Caco-2 (cell line): ENCODE measurements around the gene HNRNPDL. TPM values are rescaled to one million over a fixed set of nuclear protein-coding genes. Genes with fewer than 3 reads are reported as not detected.
"Not testable (repeated sequence)": the region's sequence is repeated elsewhere in the genome, so short reads cannot be mapped to it uniquely, and the experiment has no call there.

Experiments used
- BruUV-seq: library from RNA; stranded (reverse); fragments of 400-500 nt; replicated peaks from 2 replicates; lab custom pipeline; 2021; lab: Mats Ljungman, UMichigan
- CTCF ChIA-PET: fragments of 300-600 bp; sonication (Branson Sonifier 250); formaldehyde crosslinking; loops from one replicate; lab custom pipeline; 2022; ENCODE audit warnings: antibody characterized with exemption; lab: Charles Lee
- POLR2A ChIA-PET: fragments of 300-600 bp; sonication (Branson Sonifier 250); formaldehyde crosslinking; loops from one replicate; lab custom pipeline; 2022; ENCODE audit warnings: antibody characterized with exemption; lab: Charles Lee
- DNase-seq, 2 experiments: peaks; one replicate each; pipeline versions ENCODE4 v3.0.0 to v3.0.0-alpha.2; 2020 to 2022
- H3K27me3 ChIP-seq: replicated peaks from 2 replicates; pipeline ENCODE4 v1.6.0; 2011; ENCODE audit warnings: low read length; ENCODE audit not compliant: control insufficient read depth, insufficient read depth
- H3K36me3 ChIP-seq: 2 replicates; pipeline ENCODE4 v1.5.1; 2011; ENCODE audit warnings: low read length; ENCODE audit not compliant: control insufficient read depth, insufficient read depth
- H3K4me1 ChIP-seq: fragments of 250-450 bp; sonication (Bioruptor Pico); 2 replicates; pipeline ENCODE4 v1.5.1; 2020; ENCODE audit warnings: mild to moderate bottlenecking
- H3K4me3 ChIP-seq: 2 replicates; pipeline ENCODE4 v1.5.1; 2011; ENCODE audit warnings: low read depth, mild to moderate bottlenecking, control low read depth, low read length
- H3K9me3 ChIP-seq: fragments of 250-450 bp; sonication (Bioruptor Pico); 2 replicates; pipeline ENCODE4 v1.5.1; 2020; ENCODE audit warnings: mild to moderate bottlenecking, moderate library complexity
- H3K27ac Mint-ChIP-seq: one replicate; pipeline ENCODE4 v1.8.0; 2022; ENCODE audit warnings: mixed read lengths; ENCODE audit not compliant: unreplicated experiment
- H3K27me3 Mint-ChIP-seq: one replicate; pipeline ENCODE4 v1.8.0; 2022; ENCODE audit warnings: mixed read lengths; ENCODE audit not compliant: insufficient read depth, unreplicated experiment
- H3K36me3 Mint-ChIP-seq: one replicate; pipeline ENCODE4 v1.8.0; 2022; ENCODE audit warnings: mild to moderate bottlenecking, mixed read lengths; ENCODE audit not compliant: insufficient read depth, unreplicated experiment
- H3K4me1 Mint-ChIP-seq: one replicate; pipeline ENCODE4 v1.8.0; 2022; ENCODE audit warnings: low read depth, mixed read lengths; ENCODE audit not compliant: unreplicated experiment
- H3K4me3 Mint-ChIP-seq: one replicate; pipeline ENCODE4 v1.8.0; 2022; ENCODE audit warnings: mild to moderate bottlenecking, moderate library complexity, mixed read lengths; ENCODE audit not compliant: unreplicated experiment
- H3K9me3 Mint-ChIP-seq: one replicate; pipeline ENCODE4 v1.8.0; 2022; ENCODE audit warnings: mixed read lengths; ENCODE audit not compliant: unreplicated experiment
- intact Hi-C: fragments of 100-400 bp; cut with micrococcal nuclease; formaldehyde crosslinking; loops from one replicate; pipeline ENCODE4 v1.10.0; 2022; ENCODE audit not compliant: unreplicated experiment
- total RNA-seq: library from RNA; stranded (reverse); gene quantifications from 2 replicates; pipeline ENCODE4 v1.2.3, GENCODE V29; 2022
- TF ChIP-seq, protein P1 (sequence below), 2 experiments: fragments of 200-600 bp in 1 of 2; IDR thresholded peaks; 1 replicate in 1 of 2; 2 replicates in 1 of 2; pipeline versions ENCODE4 v1.5.1 to v1.8.0; 2011 to 2022; ENCODE audit warnings: antibody characterized with exemption in 1 of 2, control low read depth in 1 of 2, inconsistent platforms in 1 of 2, low read depth in 1 of 2, low read length in 1 of 2, mild to moderate bottlenecking in 1 of 2, moderate library complexity in 1 of 2; ENCODE audit not compliant: insufficient read depth in 1 of 2, severe bottlenecking in 1 of 2, unreplicated experiment in 1 of 2

Gene HNRNPDL
- total RNA-seq, 1 experiment from 2014 or later, result 341 TPM

DNA sequence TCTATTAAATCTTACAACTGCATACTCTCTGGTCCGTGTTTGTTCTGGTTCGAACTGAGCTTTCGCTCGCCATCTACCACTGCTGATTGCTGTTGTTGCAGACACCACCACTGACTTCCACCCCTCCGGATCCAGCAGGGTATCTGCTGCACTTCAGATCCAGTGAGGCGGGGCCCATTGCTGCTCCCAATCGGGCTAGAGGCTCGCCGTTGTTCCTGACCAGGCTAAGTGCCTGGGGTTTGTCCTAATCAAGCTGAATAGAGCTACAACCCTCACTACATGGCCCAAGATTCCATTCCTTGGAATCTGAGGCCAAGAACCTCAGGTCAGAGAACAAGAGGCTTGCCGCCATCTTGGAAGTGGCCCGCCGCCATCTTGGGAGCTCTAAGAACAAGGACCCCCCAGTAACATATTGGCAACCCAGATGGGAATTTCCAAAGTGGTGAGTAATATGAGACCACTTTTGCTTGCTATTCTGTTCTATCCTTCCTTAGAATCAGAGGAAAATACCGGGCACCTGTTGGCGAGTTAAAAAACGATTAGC lies 43.4 kb upstream of the HNRNPDL start:
- BruUV-seq, result no TSS peak
- H3K4me3 ChIP-seq, result no peak overlapping the region
- DNase-seq, result no peak
- no peaks in the 10 kb centered on the region for H3K9me3 Mint-ChIP-seq
- H3K27ac Mint-ChIP-seq, result no peak overlapping the region
- peaks cover 16% of the 10 kb centered on the region for H3K36me3 Mint-ChIP-seq
- intact Hi-C loops, result no loop called here
- no peaks in the 10 kb centered on the region for H3K27me3 ChIP-seq
- H3K4me1 Mint-ChIP-seq, result peaks cover 6% of the 10 kb centered on the region
- ChIA-PET POLR2A (no interaction called here), CTCF (no interaction called here)
- H3K4me1 ChIP-seq, result peaks cover 5% of the 10 kb centered on the region
- H3K9me3 ChIP-seq, result no peaks in the 10 kb centered on the region
- TF ChIP-seq, protein P1, sequence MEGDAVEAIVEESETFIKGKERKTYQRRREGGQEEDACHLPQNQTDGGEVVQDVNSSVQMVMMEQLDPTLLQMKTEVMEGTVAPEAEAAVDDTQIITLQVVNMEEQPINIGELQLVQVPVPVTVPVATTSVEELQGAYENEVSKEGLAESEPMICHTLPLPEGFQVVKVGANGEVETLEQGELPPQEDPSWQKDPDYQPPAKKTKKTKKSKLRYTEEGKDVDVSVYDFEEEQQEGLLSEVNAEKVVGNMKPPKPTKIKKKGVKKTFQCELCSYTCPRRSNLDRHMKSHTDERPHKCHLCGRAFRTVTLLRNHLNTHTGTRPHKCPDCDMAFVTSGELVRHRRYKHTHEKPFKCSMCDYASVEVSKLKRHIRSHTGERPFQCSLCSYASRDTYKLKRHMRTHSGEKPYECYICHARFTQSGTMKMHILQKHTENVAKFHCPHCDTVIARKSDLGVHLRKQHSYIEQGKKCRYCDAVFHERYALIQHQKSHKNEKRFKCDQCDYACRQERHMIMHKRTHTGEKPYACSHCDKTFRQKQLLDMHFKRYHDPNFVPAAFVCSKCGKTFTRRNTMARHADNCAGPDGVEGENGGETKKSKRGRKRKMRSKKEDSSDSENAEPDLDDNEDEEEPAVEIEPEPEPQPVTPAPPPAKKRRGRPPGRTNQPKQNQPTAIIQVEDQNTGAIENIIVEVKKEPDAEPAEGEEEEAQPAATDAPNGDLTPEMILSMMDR (IDR thresholded peaks at IDR 0.05; ENCODE audit: insufficient read depth in 1 of 2, low read depth in 1 of 2, low read length in 1 of 2, severe bottlenecking in 1 of 2, unreplicated experiment in 1 of 2), result no peak
- no peaks in the 10 kb centered on the region for H3K27me3 Mint-ChIP-seq
- H3K36me3 ChIP-seq, result no peaks in the 10 kb centered on the region
- H3K4me3 Mint-ChIP-seq, result no peak overlapping the region

DNA sequence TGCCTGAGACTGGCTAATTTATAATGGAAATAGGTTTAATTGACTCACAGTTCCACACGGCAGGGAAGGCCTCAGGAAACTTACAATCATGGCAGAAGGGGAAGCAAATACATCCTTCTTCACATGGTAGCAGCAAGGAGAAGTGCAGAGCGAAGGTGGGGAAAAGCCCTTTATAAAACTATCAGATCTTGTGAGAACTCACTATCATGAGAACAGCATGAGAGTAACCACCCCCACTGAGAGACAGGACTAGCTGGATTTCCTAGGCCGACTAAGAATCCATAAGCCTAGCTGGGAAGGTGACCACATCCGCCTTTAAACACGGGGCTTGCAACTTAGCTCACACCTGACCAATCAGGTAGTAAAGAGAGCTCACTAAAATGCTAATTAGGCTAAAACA lies 42.8 kb upstream of the HNRNPDL start:
- CTCF ChIA-PET, POLR2A ChIA-PET, DNase-seq, H3K9me3 Mint-ChIP-seq, H3K4me1 Mint-ChIP-seq, H3K4me1 ChIP-seq, BruUV-seq, H3K4me3 ChIP-seq, H3K36me3 ChIP-seq, H3K27ac Mint-ChIP-seq, H3K9me3 ChIP-seq, H3K4me3 Mint-ChIP-seq, intact Hi-C loops, H3K27me3 Mint-ChIP-seq, H3K27me3 ChIP-seq: not testable (repeated sequence)
- peaks cover 22% of the 10 kb centered on the region for H3K36me3 Mint-ChIP-seq

DNA sequence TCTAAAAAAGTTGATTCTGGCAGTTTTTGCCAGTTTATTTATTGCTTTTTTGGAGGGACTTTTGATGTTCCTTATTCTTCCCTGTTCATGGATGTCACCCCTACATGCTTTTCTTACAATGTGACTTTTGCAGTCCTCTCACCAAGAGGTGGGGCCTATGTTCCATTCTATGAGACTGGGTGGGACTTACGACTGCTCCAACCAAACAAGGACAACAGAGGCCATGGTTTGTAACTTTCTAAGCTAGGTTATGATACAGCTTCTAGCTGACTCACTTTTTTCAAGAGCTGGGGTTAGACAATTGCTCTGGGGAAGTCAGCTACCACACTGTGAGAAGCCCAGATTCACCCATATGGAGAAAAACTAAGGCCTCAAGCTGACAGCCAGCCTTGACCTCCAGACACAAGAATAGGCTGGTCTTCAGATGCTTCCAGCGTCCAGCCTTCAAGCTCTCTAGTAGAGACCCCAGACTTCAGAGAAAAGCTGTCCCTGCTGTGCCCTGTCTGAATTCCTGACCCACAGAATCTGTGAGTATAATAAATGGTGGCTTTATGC lies 39.6 kb upstream of the HNRNPDL start:
- Mint-ChIP-seq H3K4me3 (no peak overlapping the region), H3K4me1 (no peaks in the 10 kb centered on the region), H3K36me3 (peaks cover 29% of the 10 kb centered on the region), H3K27ac (no peak overlapping the region), H3K9me3 (no peaks in the 10 kb centered on the region), H3K27me3 (no peaks in the 10 kb centered on the region)
- no peak overlapping the region for H3K4me3 ChIP-seq
- DNase-seq, result no peak
- POLR2A ChIA-PET, result no interaction called here
- H3K9me3 ChIP-seq, result no peaks in the 10 kb centered on the region
- H3K4me1 ChIP-seq, result no peaks in the 10 kb centered on the region
- no peaks in the 10 kb centered on the region for H3K36me3 ChIP-seq
- no peaks in the 10 kb centered on the region for H3K27me3 ChIP-seq
- intact Hi-C loops, result loop anchor here (2.0 kb wide), 1 partner anchor 41 kb away; no protein-coding TSS in a partner anchor
- no TSS peak for BruUV-seq
- TF ChIP-seq, protein P1 (IDR thresholded peaks at IDR 0.05; ENCODE audit: insufficient read depth in 1 of 2, low read depth in 1 of 2, low read length in 1 of 2, severe bottlenecking in 1 of 2, unreplicated experiment in 1 of 2), result no peak
- CTCF ChIA-PET, result interaction anchor here (0.7 to 1.1 kb wide), 2 partner anchors 55 to 109 kb away, joined by 3 read pairs; no protein-coding TSS in a partner anchor
